ENCODE measurements around the gene MRPS5. TPM values are rescaled to one million over a fixed set of nuclear protein-coding genes. Genes with fewer than 3 reads are reported as not detected.

The MRPS5 gene
- polyA plus RNA-seq, 3 donors, result 36.9 to 54.3 (median 48.4) TPM

DNA sequence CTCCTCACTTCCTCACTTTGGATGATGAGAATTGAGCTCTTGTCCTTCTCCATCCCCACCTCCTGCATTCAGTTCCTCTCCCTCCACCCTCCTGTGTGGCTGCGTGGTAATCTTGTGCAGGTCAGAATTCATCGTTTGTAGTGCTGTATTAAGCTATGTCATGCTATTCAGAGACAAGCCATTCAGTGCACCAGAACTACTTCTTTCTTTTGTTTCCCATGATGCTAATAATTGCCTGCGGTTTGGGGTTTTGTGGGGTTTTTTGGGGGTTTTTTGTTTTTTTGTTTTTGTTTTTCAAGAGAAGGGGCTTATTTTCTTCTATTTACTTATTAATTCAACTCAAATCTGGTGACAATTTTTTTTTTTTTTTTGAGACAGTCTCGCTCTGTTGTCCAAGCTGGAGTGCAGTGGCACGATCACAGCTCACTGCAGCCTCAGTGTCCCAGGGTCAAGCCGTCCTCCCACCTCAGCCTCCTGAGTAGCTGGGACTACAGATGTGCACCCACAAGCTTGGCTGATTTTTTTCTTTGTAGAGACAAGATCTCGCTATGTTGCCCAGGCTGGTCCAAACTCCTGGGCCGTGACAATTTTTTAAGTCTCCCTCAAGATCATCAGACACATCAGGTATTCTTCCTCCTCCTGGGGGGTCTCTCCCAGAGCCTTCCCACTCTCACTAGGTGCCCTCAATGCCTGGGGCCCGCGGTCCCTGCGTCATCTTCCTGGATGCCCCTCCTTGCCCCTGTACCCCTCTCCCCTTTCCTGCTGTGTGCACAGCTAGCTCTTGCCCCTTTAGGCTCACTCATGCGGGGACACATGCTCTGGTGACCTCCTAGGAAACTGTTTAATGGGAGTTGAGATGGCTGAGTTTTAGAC, 58.3 kb downstream of the MRPS5 start:
- WGBS, 3 donors, result 76 to 78% (median 78%) methylated on average over 12 of the region's 12 CpGs
- H3K27ac ChIP-seq (ENCODE audit: low read depth, low read length), result no peak overlapping the region

DNA sequence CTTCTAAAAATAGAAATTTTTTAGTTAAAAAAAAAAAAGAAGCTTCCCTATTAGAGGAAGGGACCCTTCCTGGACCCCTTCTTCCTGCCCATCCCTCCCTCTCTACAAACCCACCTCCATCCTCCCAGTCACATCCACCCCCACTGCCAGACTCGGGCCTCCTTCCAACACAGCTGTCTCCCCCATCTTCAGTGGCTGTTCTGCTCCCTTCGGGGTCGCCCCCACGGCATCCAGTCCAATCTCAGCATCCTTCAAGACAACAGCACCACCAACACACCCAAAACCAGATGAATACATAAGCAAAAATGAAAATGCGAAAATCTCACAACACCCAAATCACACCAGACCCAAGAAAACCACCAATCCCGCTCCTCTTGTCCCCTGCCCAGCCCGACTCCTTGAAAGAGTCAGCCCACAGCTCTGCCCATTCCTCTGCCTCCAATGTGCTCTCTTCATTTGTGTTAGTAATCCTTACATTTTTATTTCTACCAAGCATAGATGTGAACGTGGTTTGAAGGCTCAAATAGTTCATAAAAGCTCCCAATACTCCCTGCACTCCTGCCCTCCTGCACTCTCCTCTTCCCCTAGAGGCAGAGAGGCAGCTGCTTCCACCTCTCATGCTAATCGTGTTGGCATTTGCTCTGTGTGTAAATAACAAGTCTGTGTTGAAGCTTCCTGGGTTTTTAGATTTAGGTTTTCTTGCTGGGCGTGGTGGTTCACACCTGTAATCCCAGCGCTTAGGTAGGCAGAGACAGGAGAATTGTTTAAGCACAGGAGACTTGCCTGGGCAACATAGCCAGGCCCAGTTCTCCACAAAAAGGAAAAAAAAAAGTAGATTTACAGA, 59.1 kb downstream of the MRPS5 start:
- 61 to 68% (median 62%) methylated on average over 11 of the region's 11 CpGs for WGBS, 3 donors
- no peak overlapping the region for H3K27ac ChIP-seq (ENCODE audit: low read depth, low read length)

DNA sequence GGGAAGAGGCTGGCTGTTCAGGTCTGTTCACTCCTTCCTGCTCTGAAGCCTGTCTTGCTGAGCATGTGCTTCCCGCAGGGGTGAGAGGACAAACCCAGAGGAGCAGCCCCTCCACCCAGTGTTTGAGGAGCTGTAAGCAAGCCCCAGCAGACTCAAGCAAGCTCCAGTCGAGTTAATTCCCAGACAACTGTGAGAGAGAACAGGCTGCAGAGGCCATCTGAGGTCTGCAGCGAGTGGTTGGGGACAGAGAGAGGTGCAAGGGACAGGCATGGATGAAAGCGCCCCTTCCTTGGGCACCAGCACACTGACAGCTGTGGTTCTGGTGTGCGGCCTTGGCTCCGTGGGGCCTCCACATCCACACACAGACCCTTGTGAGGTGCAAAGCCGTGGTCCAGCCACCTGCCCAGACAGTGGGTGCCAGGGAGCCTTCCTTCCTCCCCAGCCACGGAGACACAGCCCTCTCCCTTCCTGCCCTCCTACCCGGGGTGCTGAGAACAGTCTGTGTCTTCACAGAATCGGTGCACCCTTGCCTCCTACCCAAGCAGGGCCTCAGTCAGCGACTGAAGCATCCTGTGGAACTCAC, 59.9 kb downstream of the MRPS5 start:
- no peak overlapping the region for H3K27ac ChIP-seq (ENCODE audit: low read depth, low read length)
- WGBS, 3 donors, result 58 to 60% (median 59%) methylated on average over 11 of the region's 11 CpGs

DNA sequence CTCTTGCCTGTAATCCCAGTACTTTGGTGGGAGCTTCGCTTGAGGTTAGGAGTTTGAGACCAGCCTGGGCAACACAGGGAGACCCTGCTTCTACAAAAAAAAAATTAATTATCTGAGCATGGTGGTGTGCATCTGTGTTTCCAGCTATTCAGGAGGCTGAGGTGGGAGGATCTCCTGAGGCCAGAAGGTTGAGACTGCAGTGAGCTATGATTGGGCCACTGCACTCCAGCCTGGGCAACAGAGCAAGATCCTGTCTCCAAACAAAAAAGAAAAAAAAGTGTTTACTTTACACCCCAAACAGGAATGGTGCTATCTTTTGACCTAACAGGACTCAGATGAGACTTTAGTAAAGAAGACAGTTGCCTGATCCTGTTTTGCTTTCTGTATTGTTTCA, 60.5 kb downstream of the MRPS5 start:
- WGBS, 3 donors, result 80 to 93% (median 88%) methylated on average over 1 of the region's 1 CpG
- no peak overlapping the region for H3K27ac ChIP-seq (ENCODE audit: low read depth, low read length)

DNA sequence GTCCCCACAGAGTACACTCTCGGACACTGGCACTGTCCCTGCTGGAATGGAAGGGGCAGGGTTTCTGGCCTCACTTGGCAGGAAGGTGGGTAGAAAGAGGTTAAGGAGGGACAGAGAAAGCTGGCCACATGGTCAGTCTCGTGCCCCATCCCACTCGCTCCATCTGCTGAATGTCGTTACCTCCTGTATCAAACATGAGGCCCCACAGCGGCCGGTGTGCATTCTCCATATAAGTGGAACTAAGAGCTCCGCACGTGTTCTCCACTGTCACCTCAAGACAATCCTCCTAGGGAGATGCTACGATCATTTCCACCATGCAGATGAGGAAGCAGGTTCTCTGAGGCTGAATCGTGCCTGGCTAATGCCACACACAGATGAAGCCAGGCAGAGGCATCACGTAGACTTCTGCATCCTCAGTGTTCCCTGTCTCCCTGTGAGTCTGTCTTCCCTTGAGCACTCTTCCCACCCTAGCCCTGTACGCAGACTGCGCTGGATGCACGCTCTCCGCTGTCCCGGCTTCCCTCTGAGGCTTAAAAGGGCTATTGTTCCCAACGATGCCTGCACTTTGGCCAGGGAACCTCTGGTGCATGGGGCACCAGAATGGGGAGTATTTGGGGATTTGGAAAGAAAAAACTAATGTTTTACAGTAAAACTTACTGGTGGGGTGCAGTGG, 61.0 kb downstream of the MRPS5 start:
- no peak overlapping the region for H3K27ac ChIP-seq (ENCODE audit: low read depth, low read length)
- 72 to 81% (median 81%) methylated on average over 17 of the region's 17 CpGs for WGBS, 3 donors

DNA sequence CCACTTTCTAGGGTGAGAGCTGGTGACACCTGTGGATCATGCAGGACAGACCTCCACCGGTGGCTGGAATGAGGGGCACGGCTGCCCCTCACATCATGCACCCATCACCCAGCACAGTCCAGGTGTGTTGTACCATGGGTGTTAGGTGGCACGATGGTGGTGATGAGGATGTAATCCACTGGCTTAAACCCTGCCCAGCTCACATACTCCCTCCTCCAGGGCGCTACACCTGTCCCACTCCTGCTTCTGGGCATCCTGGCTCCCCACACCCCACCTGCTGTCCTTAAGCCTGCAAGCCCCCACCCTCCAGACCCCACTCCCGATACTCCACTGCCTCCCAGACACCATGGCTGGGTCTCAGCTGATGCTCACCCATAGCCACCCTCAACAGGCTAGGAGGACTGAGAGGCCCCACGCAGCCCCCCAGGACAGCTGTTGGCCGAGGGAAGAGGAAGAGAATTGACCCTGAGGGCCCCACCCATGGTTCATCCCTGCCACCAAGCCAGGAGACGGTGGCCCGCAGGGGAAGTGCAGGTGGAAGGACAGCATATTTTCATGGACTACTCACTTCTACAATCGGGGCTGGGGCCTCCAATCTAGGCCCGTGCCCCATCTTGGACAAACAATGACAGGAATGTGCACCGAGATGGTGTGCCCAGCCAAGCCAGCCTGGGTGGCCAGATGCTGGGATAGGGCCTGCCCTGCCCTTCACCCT, 61.8 kb downstream of the MRPS5 start:
- H3K27ac ChIP-seq (ENCODE audit: low read depth, low read length), result no peak overlapping the region
- WGBS, 3 donors, result 73 to 84% (median 79%) methylated on average over 12 of the region's 12 CpGs

DNA sequence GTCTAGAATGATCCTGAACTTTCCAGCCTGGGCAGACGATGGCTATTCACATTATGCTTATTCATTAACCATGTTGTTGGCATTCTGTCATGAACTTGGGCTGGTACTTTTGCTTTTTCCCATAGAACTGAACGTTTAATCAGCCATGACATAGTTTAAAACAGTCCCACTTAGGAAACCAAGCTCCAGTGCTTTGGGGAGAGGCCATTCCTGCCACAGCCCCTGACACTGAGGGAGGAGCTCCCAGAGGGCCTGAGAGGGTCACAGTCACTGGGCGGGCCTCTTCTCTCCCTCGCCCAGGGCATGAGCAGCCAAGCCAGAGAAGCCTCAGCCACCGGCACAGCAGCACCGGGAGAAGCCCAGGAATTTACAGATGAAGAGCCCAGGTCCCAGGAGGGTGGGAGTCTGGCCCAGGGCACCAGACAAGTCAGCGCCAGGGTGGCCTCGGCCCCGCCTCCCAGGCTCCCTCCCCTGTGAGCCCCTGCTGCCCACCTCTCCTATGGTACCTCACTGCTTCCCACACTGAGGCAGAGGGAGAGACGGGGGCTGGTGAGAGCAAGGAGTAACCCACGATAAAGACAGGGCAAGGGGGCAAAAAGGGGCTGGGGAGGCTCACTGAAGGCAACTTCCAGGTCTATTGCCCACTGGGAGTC, 62.5 kb downstream of the MRPS5 start:
- H3K27ac ChIP-seq (ENCODE audit: low read depth, low read length), result no peak overlapping the region
- 52 to 66% (median 63%) methylated on average over 11 of the region's 11 CpGs for WGBS, 3 donors

DNA sequence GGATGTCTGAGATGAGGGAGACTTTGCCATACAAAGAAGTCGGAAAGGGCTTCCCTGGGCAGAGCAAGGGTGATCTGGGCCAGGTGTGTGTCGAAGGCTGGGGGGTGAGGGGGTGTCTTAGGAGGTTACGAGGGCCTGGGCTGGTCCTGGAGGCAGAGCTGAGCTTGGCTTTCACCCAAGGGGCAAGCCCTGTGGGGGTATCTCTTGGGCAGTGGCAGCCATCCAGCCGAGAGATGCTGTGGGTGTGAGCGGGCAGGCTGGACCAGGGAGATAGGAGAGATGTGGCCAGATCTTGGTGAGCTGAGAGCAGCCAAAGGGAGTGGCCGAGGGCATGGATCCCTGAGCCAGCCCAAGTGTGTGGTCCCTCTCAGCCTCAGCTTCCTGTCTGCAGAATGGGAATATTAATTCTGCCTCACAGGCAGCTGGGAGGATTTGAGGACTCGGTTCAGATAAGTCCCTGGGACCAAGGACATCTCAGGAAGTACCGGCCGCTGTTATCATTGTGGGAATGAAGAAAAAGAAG, 63.1 kb downstream of the MRPS5 start:
- no peak overlapping the region for H3K27ac ChIP-seq (ENCODE audit: low read depth, low read length)
- 47 to 84% (median 81%) methylated on average over 9 of the region's 9 CpGs for WGBS, 3 donors

DNA sequence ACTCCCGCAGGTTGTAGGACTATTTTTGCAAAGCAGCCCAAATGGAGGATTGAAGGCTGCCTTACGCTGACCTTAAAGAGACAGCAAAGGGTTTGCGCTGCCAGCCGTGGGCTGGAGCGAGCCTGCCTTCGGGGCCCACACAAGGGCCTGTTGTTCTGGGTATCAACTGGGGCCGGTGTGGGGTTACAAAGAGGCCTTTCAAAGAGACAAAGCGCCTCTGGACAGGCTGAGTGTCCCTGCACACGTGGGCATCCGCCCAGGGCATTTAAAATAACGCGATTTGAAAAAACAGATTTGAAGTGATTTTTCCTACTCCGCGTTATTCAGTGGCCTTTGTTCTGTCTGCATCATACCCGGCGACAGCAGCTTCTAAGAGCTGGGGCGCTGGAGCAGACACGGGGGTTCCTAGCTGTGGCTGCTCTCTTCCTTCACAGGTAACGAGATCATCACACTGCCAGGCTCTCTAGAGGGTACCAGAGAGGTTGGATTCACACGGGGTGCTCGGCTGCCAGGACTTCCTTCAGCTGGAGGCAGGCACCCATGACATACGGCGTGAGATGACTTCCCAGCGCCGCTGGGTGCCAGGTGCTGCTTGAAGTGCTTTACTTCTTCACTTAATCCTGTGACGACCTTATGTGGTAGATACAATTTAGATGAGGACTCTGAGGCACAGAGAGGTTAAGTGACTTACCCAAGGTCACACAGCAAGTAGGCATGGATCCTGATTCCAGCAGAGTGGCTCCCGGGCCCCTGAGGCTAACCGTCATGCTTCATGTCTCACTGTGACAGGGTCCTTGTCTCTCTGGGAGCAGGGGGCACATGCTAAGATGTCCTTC, 63.9 kb downstream of the MRPS5 start:
- 59 to 85% (median 77%) methylated on average over 28 of the region's 28 CpGs for WGBS, 3 donors
- H3K27ac ChIP-seq (ENCODE audit: low read depth, low read length), result no peak overlapping the region

DNA sequence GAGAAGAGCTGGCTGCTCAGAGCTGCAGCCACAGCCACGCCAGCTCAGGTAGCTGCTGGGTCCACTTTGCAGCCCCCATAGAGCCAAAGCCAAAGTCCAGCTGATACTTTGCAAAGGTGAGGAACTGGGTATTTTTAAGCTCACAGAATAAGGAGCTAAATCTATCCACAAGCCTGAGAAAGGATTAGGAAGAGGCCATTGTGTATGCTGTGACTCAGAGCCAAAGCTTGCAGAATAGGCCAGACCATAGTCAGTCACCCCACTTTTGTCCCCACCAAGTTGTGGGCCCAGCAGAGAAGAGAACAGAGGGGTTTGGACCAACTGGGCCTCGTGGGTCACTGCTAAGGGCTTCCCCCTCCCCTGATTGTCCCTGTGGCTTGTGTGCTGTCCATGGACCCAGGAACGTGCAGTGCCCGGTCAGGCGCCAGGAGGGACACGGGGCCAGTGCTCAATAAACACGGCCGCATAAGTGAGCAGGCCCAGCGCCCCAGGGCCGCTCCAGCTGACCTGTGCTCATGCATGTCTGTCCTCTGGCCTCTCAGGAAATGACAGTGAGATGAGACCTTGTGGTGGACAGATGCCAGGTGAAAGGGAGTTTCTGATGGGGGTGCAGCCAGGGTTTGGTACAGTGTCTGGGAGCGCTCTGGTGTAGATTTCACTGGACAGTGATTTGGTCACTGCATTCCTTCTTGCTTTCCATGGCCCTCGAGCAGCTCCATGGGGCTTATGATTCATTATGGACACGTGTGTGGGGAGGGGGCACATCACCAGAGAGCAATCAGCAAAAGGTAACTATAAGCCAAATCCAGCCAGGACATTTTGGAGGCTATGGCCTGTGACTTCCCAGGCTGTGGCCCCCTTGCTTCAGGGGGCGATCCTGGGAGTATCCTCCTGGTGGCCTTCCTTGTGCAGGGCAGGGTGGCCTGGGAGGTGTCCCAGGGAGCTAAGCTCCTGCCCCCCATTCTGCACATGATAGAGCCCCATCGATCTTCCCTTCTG, 64.8 kb downstream of the MRPS5 start:
- WGBS, 3 donors, result 78 to 83% (median 82%) methylated on average over 15 of the region's 15 CpGs
- H3K27ac ChIP-seq (ENCODE audit: low read depth, low read length), result no peak overlapping the region

DNA sequence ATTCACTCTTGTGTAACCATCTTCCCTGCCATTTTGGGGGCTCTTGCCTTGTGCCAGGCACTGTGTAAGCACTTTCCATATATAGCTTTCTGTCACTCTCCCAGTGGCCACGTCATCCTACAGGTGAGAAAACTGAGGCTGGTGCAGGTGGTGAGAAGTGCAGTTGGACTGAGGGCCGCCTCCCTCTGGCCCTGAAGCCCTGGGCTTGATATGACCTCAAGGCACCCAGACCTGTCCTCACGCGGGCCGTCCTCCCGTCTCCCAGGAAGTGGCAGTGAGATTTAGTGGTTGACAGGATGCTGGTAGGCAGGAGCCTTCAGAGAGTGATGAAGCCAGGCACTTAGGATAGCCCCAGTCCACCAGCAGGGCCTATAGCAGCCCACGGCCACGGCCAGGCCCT, 65.6 kb downstream of the MRPS5 start:
- 78 to 81% (median 80%) methylated on average over 8 of the region's 8 CpGs for WGBS, 3 donors
- H3K27ac ChIP-seq (ENCODE audit: low read depth, low read length), result no peak overlapping the region

DNA sequence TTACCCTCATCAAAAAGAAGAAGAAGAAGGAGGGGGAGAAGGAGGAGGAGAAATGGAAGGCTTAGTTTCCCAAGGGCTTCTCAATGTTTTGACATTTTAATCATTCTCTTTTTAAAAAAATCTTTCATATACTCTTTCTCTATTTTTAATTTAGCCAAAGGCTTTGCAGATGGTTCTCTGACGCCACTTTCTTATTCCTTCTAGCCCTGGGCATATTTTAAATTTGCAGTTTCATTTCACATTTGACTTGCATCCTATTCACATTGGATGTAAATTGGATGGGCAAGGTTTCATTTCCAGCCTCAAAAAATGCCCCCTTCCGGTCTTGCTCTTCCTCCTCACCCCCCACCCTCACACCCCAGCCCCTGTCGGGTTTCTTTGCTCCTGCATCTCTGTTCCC, 66.3 kb downstream of the MRPS5 start:
- WGBS, 3 donors, result 57 to 70% (median 65%) methylated on average over 3 of the region's 3 CpGs
- no peak overlapping the region for H3K27ac ChIP-seq (ENCODE audit: low read depth, low read length)

DNA sequence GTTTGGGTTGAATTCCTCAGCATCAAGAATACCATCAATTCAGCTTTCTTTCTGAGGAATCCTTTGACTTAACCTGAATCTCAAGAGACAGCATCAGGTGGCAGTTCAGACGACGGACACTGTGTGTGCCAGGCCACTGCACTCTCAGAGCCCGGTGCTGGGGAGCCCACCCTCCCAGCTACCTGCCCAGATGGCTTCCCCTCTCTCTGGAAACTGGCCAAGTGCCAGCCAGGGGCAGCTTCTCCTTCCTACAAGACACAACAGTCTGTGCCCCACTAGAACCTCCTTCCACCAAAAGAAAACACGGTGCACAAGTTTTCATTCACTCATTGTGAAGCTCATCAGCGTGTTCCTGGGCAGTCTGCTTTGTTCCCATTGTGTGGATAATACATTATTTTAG, 67.6 kb downstream of the MRPS5 start:
- 51 to 55% (median 55%) methylated on average over 5 of the region's 5 CpGs for WGBS, 3 donors
- no peak overlapping the region for H3K27ac ChIP-seq (ENCODE audit: low read depth, low read length)

DNA sequence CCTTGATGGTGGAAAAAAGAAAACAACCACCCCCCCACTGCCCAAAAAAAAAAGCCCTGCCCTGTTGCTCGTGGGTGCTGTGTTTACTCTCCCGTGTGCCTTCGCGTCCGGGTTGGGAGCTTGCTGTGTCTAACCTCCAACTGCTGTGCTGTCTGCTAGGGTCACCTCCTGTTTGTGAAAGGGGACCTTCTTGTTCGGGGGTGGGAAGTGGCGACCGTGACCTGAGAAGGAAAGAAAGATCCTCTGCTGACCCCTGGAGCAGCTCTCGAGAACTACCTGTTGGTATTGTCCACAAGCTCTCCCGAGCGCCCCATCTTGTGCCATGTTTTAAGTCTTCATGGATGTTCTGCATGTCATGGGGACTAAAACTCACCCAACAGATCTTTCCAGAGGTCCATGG, 68.1 kb downstream of the MRPS5 start:
- 32 to 38% (median 32%) methylated on average over 11 of the region's 11 CpGs for WGBS, 3 donors
- no peak overlapping the region for H3K27ac ChIP-seq (ENCODE audit: low read depth, low read length)

DNA sequence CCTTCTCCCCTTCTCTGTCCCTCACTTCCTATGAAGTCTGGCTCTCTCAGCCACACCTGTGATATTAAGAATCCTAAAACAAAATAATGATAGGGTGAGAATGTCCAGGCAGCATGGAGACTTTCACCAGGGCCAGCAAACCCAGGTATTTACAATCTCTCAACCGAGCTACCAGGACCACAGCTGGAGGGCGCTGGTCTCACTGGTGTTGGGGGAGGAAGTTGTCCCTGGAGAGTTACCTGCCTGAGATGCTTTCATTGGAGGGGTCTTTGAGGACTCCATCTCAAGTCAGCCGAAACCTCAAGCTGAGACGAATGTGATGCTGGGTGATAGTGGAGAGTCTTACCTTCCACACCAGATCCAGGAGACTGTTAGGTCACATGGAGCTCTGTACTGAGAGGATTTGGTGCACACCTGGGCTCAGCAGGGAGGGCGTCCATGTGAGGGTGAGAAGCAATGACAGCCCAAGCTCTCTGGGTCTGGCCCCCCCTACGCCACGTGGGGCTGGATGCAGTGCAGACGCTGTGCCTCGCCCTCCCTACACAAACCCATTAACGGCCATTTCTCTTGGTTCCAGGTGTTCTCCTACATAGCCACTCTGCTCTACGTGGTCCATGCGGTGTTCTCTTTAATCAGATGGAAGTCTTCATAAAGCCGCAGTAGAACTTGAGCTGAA, 68.7 kb downstream of the MRPS5 start:
- WGBS, 3 donors, result 83 to 85% (median 83%) methylated on average over 13 of the region's 13 CpGs
- no peak overlapping the region for H3K27ac ChIP-seq (ENCODE audit: low read depth, low read length)
